ENCODE measurements around the gene STAM2.

DNA sequence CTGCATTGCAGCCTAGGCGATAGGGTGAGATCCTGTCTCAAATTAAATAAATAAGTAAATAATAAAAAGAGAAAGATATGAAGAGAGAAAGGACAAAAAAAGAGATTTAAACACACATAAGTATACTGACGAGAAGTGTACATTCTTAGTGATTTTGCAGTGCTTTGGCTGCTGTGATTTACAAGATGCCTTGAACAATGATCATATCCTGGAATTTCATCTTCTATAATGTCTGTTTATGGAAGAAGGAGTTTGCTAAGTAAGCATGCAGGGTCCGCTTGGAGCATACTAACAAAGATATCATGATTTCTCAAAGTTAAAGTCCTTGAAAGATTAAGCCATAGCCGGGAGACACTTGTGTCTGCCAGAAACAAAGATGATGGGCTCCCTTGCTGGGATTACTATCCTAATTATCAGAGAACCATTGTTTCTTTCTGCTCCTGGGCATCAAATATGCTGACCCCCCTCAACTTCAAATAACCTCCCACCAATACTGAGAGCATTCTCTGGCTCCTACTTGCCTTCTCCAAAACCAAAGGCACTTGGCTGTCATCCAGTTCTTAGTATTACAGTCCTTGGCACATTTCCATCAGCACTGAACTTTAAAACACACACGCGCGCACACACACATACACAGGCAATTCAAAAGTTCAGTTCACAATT, 47.5 kb upstream of the STAM2 start:
- no peak for TF ChIP-seq EP300 (IDR thresholded peaks at IDR 0.05)
- TF ChIP-seq CTCF (IDR thresholded peaks at IDR 0.05) = no peak
